SJSA1 (cell line): ENCODE measurements around the gene LAP3. TPM values are rescaled to one million over a fixed set of nuclear protein-coding genes. Genes with fewer than 3 reads are reported as not detected.

Experiments used
- DNase-seq, 2 experiments: peaks; one replicate each; pipeline ENCODE4 v3.0.0-alpha.2; 2015 to 2020; ENCODE audit warnings: low spot score in 2 of 2, low read depth in 1 of 2
- H3K27ac ChIP-seq: fragments of 250-450 bp; sonication (Bioruptor Pico); 2 replicates; pipeline ENCODE4 v1.5.1; 2020; ENCODE audit warnings: mild to moderate bottlenecking, moderate library complexity
- H3K27me3 ChIP-seq: fragments of 250-450 bp; sonication (Bioruptor Pico); replicated peaks from 2 replicates; pipeline ENCODE4 v1.5.1; 2020; ENCODE audit warnings: mild to moderate bottlenecking, moderate library complexity
- H3K36me3 ChIP-seq: fragments of 250-450 bp; sonication (Bioruptor Pico); 2 replicates; pipeline ENCODE4 v1.5.1; 2020; ENCODE audit warnings: mild to moderate bottlenecking
- H3K4me1 ChIP-seq: fragments of 250-450 bp; sonication (Bioruptor Pico); replicated peaks from 2 replicates; pipeline ENCODE4 v1.6.1; 2021; ENCODE audit warnings: mild to moderate bottlenecking
- H3K4me3 ChIP-seq: fragments of 250-450 bp; sonication (Bioruptor Pico); 2 replicates; pipeline ENCODE4 v1.5.1; 2020; ENCODE audit warnings: mild to moderate bottlenecking
- H3K9me3 ChIP-seq: fragments of 250-450 bp; sonication (Bioruptor Pico); replicated peaks from 2 replicates; pipeline ENCODE4 v1.5.1; 2020; ENCODE audit warnings: mild to moderate bottlenecking
- total RNA-seq: library from RNA; depleted of rRNA; stranded (reverse); fragments of >200 nt; shearing (Covaris generic); gene quantifications from 2 replicates; pipeline ENCODE4 v1.2.3, GENCODE V29; 2014; rRNA removed

The LAP3 gene
- total RNA-seq, 1 experiment from 2014 or later = 56.0 TPM

DNA sequence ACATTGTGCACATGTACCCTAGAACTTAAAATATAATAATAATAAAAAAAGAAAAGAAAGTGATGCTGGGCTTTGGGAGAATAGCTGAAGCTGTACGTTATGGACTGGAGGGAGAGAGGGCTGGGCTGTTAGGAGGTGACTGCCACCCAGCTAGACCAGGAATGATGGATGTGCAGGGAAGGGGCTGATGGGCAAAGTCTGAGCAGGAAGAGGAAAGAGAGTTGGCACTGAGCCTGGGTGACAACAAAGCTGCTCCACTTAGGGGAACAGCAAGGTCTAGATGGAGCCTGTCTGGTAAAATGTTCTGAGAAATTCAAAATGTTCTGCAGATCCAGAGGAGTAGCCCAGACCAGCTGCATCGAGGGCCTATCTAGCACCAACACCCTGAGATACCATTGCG, 69.7 kb downstream of the LAP3 start:
- no peaks in the 10 kb centered on the region for H3K36me3 ChIP-seq
- no peaks in the 10 kb centered on the region for H3K27me3 ChIP-seq
- no peak overlapping the region for H3K27ac ChIP-seq
- no peaks in the 10 kb centered on the region for H3K9me3 ChIP-seq
- no peaks in the 10 kb centered on the region for H3K4me1 ChIP-seq
- no peak for DNase-seq
- H3K4me3 ChIP-seq = no peak overlapping the region

DNA sequence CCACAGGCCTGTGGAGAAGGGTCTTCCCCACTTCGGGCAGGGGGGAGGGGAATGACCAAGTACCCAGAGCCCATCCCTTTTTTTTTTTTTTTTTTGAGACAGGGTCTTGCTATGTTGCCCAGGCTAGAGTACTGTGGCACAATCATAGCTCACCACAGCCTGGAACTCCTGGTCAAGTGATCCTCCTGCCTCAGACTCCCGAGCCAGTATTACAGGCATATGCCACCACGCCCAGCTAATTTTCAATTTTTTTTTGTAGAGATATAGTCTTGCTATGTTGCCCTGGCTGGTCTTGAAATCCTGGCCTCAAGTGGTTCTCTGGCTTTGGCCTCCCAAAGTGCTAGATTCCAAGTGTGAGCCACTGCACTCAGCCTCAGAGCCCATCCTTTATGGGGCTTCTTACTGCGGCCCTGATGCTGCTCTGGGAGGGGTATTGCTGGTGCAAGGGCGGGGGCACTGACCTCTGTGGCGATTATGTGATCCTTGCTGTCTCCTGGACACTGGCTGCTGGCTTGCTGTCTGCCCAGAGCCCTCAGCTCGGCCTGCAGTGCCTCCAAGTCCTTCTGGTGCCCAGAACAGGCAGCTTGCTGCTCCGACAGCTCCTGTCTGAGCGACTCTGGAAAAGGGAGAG, 70.3 kb downstream of the LAP3 start:
- DNase-seq = no peak
- H3K4me1 ChIP-seq = no peaks in the 10 kb centered on the region
- H3K9me3 ChIP-seq = no peaks in the 10 kb centered on the region
- no peaks in the 10 kb centered on the region for H3K27me3 ChIP-seq
- no peaks in the 10 kb centered on the region for H3K36me3 ChIP-seq
- H3K27ac ChIP-seq = no peak overlapping the region
- H3K4me3 ChIP-seq = no peak overlapping the region

DNA sequence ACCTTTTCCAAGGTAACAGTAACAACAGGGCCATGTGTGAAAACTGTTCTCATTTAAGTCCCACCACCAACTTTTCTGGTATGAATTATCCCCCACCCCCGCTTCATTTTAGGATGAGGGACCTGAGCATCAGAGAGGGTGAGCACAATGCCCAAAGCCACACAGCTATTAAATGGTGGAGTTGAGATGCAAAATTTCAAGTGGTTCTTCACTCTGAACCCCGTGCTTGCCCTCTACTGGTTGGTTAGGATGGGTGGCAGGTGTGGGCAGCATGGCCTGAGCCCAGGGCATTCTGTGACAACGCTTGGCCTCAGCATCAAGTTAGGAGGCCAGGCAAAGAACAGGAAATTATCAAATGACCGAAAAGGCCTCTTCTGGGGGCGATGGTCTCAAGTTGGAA, 70.9 kb downstream of the LAP3 start:
- Histone ChIP-seq H3K9me3 (no peaks in the 10 kb centered on the region), H3K36me3 (no peaks in the 10 kb centered on the region), H3K4me3 (no peak overlapping the region), H3K27me3 (no peaks in the 10 kb centered on the region), H3K27ac (no peak overlapping the region), H3K4me1 (no peaks in the 10 kb centered on the region)
- DNase-seq = no peak

DNA sequence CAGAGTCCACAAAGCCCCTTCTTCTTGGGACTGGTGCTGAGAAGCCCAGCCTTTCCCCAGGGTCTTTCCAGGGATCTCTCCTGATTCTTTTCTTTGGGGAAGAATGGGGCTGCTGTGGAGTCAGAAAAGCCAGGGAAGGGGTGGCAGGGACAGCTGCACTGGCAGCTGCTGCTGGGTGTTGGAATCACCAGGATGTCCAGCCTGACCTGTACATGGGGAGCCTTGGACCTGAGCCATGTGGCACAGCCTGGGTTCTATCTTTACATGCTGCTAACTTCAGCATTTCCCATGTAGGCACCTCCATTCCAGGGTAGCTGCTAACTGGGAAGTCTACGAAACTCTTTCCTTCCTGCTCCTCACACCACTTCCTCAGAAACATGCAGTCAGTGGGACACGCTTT, 73.4 kb downstream of the LAP3 start:
- Histone ChIP-seq H3K9me3 (no peaks in the 10 kb centered on the region), H3K4me1 (no peaks in the 10 kb centered on the region), H3K4me3 (no peak overlapping the region), H3K27ac (no peak overlapping the region), H3K27me3 (no peaks in the 10 kb centered on the region), H3K36me3 (no peaks in the 10 kb centered on the region)
- DNase-seq = no peak

DNA sequence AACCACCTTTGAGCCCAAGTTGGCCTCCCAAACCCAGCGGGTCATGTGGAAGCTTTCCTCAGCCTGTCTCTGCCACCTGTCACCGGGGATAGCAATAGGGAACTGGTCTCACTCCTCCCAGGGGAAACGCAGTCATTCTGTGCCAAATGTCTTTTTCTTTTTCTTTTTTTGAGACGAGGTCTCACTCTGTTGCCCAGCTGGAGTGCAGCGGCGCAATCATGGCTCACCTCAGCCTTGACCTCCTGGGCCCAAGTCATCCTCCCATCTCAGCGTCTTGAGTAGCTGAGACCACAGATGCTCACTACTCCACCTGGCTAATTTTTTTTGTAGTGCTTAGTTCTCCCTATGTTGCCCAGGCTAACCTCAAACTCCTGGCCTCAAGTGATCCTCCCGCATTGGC, 77.7 kb downstream of the LAP3 start:
- H3K4me3 ChIP-seq = no peak overlapping the region
- H3K27ac ChIP-seq = no peak overlapping the region

DNA sequence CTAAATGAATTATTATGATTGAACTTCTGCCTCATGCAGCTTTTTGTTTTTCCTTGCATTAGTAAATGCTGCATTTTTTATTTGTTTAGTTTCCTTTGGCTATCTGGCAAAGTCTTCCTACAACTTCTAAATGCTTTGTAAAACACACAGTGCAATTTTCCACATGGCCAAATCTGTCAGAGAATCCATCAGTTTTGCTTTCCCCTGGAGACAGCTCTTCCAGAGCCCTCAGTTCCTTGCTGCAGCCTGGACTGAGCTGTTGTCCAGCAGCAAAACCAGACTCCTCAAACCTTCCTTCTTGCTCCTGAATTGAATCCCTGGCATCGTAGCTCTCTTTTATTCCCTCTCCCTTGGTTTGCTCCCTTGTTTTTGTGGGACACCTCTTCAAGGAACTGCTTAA, 80.1 kb downstream of the LAP3 start:
- Histone ChIP-seq H3K9me3 (no peaks in the 10 kb centered on the region), H3K4me3 (no peak overlapping the region), H3K27ac (no peak overlapping the region), H3K36me3 (no peaks in the 10 kb centered on the region), H3K4me1 (no peaks in the 10 kb centered on the region), H3K27me3 (no peaks in the 10 kb centered on the region)
- no peak for DNase-seq

More for the DNA sequence above, 77.7 kb downstream of the LAP3 start:
- DNase-seq = no peak
- H3K27me3 ChIP-seq = no peaks in the 10 kb centered on the region
- no peaks in the 10 kb centered on the region for H3K36me3 ChIP-seq
- H3K4me1 ChIP-seq = no peaks in the 10 kb centered on the region
- no peaks in the 10 kb centered on the region for H3K9me3 ChIP-seq

Other genes starting within 250 kb of the LAP3 start
- gene QDPR, start 65.1 kb upstream of the LAP3 start, total RNA-seq = 10.1 and 24.5 TPM in 2 replicates
- gene CLRN2, start 62.0 kb upstream of the LAP3 start, total RNA-seq = not detected in 2 replicates
- 4.5 and 4.9 TPM in 2 replicates for gene MED28, start 37.4 kb downstream of the LAP3 start, total RNA-seq
- gene FAM184B, start 204.4 kb downstream of the LAP3 start, total RNA-seq = not detected in 2 replicates
- gene DCAF16, start 233.6 kb downstream of the LAP3 start, total RNA-seq = 18.9 and 26.3 TPM in 2 replicates
- gene NCAPG, start 233.8 kb downstream of the LAP3 start, total RNA-seq = 53.9 and 54.1 TPM in 2 replicates